Eye (tissue), 1 donor: ENCODE measurements around the gene ZNF563.
"Not testable (repeated sequence)": the region's sequence is repeated elsewhere in the genome, so short reads cannot be mapped to it uniquely, and the experiment has no call there.

Source experiments
- DNase-seq: peaks from one replicate; pipeline ENCODE4 v3.0.0-alpha.2; 2015

The ZNF563 gene

DNA sequence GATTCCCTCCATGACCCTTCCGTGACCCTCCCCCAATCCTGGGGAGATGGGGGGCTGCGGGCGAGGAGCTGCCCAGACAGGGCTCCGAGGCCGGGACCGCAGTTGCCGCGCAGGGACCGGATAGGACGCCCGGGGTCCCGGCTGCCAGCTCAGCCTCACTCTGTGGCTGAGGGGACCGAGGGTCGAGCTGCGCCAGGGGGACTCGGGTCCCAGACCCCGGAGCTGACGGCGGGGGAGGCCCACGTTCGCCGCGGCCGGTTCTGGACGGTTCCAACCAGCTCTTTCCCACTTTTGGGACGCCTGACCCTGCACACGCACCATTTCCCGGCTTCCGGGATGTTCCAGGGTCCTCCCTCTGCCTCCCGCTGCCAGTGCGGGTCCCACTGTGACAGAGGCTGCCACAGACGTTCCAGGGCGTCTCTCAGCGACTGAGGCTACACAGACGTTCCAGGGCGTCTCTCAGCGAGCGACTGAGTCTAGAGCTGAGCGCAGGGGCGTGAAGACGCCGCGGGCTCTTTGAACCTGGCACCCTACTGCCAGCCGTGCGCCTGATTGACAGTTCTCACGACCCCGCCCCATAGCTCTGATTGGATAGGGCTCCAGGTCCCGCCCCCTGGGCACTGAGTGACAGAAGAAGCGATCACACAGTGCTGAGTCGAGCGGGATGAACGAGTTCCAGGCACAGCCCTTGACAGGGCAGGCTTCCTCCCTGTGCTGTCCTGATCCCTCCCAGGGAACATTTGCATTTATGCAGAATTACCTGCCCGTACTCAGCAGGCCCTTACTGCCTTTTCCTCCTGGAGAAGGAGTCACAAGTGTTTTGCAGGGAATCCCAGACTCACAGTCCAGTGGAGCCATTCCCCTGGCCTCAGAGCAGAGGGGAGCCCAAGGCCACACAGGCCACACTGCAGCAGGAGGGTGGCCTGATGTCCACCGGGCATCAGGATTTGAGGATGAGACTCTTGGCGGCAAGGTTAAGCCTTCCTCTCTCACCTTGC, at the start of gene ZNF563:
Gene ZNF563, minus strand, starts transcription at position 472 of the 998 bp plus-strand sequence. Its CDS starts 151 bp downstream, at position 321.
- DNase-seq: peak; percentile 99

DNA sequence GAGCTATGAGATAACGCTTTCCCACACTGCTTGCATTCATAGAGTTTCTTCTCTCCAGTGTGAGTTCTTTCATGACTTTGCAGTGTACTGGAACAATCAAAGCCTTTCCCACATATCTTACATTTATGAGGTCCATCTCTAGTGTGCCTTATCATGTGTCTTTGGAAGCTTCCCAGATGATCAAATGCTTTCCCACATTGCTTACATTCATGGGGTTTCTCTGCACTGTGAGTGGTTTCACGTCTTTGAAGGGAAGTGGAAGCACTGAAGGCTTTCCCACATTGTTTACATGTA, 47.0 kb upstream of the ZNF563 start:
- DNase-seq: no peak

DNA sequence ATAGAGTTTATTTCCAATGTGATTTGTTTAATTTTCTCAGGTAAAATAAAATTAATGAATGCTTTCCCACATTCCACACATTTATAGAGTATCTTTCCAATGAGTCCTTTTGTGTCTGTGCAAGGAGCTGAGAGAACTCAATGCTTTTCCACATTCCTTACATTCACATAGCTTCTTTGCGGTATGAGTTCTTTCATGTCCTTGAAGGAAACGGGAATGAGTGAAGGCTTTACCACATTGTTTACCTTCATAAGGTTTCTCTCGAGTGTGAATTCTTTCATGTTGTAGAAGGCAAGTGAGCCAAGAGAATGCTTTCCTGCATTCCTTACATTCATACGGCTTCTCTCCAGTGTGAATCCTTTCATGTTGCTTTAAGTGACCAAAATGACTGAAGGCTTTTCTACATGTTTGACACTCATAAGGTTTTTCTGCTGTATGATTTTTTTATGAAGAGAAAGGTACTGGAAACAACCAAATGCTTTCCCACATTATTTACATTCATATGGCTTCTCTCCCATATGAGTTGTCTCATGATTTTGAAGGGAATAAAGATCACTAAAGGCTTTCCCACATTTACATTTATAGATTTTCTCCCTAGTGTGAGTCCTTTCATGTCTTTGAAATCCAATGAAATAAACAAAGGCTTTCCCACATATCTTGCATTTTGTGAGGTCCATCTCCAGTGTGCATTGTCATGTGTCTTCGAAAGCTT, 46.5 kb upstream of the ZNF563 start:
- DNase-seq: no peak

DNA sequence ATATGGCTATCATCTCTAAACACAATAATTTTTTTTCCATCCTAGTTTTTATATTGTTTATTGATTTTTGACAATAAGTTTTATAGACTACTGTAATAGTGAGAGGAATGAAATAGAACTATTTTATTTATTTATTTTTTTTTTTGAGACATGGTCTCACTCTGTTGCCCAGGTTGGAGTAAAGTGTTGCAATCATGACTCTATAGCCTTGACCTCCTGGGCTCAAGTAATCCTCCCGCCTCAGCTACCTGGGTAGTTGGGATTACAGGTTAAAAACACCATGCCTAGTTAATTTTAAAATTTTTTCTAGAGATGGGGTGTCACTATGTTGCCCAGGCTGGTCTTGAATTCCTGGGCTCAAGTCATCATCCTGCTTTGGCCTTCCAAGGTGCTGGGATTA, 40.6 kb upstream of the ZNF563 start:
- DNase-seq: no peak

DNA sequence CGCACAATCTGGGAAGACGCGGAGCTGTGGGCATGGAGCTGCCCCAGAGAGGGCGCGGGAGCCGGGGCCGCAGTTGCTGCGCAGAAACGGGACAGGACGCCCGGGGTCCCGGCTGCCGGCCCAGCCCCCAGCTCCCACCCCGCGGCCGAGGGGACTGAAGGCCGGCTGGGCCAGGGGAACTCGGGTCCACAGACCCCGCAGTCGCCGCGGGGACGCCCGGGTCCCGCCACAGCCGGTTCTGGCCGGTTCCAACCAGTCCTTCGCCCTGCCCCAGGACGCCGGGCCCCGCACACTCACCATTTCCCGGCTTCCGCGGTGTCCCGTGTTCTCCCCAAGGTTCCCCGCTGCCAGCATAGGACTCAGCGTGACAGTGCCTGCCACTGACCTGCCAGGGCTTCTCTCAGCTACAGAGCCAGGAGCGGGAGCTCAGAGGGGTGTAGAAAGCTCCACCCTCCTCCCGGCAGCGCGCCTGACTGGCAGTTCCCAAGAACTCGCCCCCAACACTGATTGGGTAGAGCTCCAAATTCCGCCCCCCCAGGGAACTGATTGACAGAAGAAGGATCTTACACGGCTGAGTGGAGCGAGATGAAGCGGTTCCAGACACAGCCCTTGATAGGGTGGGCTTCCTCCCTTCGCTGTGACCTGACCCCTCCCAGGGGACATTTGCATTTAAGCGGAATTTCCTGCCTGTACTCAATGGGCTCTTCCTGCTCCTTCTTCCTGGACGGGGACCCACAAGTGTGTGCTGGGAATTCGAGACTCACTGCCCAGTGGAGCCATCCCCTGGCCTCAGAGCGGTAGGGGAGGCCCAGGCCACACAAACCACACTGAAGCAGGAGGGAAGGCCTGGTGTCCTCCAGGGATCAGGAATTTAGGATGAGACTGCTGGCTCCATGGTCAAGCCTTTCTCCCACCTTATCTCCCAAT, 32.1 kb upstream of the ZNF563 start, which contains the start of gene ZNF442:
Gene ZNF442, minus strand, starts transcription at position 448 of the 927 bp plus-strand sequence. CDS start 2,052 bp downstream, outside the sequence.
- DNase-seq: peak; percentile 100

- DNase-seq: peak; percentile 42
Observed at GRCh38 chr19:12364391-12365235, 31.2 kb upstream of the ZNF563 start.

DNA sequence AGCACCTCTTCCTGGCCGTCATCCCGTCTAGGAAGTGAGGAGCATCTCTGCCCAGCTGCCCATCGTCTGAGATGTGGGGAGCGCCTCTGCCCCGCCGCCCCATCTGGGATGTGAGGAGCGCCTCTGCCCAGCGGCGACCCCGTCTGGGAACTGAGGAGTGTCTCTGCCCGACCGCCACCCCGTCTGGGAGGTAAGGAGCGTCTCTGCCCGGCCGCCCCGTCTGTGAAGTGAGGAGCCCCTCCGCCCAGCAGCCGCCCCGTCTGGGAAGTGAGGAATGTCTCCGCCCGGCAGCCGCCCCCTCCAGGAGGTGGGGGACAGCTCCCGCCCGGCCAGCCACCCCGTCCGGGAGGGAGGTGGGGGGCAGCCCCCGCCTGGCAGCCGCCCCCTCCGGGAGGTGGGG, 28.8 kb upstream of the ZNF563 start:
- not testable (repeated sequence) for DNase-seq

DNA sequence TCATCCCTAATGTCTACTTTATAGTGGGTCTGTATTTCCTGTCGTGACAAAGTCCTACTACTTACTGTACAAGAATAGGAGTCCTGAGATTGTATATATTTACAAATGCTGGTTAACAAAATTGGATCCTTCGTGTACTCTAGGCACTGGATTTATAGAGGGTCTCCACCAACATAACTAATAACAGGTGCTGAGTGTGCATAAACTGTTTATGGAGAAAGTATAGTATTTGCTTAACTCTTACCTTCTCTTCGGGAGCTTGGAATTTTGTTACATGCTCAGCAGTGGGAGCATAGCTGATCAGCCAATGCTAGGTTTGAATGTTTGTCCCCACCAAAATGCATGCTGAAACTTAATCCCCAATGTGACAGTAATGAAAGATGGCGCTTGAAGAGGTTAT, 19.9 kb upstream of the ZNF563 start:
- DNase-seq: no peak

DNA sequence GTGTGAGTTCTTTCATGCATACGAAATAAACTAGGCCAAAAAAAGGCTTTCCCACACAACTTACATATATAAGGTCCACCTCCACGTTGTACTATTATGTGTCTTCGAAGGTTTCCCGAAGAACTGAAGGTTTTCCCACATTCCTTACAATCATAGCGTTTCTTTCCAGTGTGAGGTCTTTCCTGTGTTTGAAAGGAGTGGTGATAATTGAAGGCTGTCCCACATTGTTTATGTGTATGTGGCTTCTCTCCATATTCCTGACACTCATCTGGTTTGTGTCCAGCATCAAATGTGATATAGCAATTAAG, 17.4 kb upstream of the ZNF563 start:
- no peak for DNase-seq

DNA sequence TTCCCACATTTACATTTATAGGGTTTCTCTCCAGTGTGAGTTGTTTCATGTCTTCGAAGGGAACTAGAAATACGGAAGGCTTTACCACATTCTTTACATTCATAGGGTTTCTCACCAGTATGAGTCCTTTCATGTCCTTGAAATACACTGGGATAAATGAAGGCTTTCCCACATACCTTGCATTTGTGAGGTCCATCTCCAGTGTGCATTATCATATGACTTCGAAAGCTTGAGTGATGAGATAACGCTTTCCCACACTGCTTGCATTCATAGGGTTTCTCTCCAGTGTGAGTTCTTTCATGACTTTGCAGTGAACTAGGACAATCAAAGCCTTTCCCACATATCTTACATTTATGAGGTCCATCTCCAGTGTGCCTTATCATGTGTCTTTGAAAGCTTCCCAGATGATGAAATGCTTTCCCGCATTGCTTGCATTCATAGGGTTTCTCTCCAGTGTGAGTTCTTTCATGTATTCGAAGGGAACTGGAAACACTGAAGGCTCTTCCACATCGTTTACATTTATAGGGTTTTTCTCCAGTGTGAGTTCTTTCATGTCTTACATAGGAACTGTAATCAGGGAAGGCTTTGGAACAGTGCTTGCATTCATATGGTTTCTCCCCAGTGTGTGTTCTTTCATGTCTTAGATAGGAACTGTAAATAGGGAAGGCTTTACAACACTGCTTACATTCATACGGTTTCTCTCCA, 16.9 kb upstream of the ZNF563 start:
- no peak for DNase-seq

DNA sequence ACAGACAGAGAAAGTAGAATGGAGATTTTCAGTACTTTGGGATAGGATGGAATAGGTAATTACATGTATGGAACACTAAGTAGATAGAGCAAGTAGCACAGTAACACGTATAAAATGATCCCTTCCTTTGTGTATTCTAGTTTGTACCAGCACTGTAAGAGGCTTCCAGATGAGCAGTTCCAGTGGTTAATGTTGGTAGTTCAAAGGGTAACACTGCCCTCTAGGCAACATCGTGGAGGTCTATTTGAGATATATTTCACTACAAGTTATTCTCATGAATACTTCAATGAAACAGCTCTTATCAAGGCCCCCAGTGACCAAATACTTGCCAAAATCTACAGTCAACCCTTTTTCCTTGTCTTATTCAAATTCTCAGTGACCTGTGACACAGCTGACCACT, 13.5 kb upstream of the ZNF563 start:
- DNase-seq: no peak

- DNase-seq: no peak
Observed at GRCh38 chr19:12345197-12345596, 11.8 kb upstream of the ZNF563 start.

- DNase-seq: no peak
Observed at GRCh38 chr19:12331211-12331941, 2.1 kb downstream of the ZNF563 start.

DNA sequence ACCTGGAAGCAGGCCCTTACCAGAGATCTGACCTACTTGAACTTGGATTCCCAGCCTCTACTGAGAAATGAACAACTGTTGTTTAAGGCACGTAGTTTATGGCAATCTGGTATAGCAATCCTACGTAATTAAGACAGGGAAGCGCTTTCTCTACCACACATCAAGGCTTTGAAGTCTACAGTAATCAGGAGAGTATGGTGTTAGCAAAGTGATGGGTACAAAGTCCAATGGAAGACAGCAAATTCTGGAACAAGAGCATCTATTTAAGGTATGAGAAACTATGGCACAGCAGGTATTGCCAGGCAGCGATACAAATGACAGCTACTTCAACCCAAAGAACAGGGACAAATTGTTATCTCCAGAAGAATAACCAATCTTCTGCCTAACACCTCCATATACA, 3.1 kb downstream of the ZNF563 start:
- DNase-seq: no peak

DNA sequence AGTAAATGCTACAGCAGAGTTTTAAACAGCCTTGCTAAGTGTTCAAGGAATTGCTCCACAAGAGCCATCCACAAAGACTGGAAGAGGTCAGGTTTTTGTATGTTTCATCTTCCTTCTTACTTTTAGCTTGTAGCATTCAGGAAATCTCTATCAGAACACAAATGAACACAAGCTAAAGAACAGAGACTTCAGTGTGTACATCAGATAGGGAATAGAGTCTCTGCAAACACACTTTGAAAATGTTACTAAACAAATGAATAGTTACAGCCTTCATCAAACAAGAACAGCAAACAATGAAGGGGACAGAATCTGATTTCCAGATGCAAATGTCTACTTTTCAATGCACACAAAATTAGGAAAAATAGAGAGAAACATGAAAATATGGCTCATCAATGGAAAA, 7.7 kb downstream of the ZNF563 start:
- no peak for DNase-seq

GRCh38 chr19:12318782-12319413, 14.5 kb downstream of the ZNF563 start:
- DNase-seq: no peak

DNA sequence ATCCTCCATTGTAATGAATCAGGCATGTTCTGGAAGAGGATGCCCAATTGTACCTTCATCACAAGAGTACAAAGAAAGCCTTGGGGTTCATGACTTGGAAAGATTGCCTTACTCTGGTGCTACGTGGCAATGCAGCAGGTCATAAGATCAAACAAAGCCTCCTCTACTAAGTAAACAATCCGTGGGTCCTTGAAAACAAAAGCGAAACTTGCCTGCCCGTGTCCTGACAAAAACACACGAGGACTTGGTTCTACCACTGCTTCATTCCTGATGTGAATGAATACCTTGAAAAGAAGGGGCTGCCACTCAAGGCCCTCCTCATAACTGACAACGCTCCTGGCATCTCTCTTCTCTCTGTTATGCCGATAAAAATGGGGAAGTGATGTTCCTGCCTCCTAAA, 18.9 kb downstream of the ZNF563 start:
- DNase-seq: no peak

DNA sequence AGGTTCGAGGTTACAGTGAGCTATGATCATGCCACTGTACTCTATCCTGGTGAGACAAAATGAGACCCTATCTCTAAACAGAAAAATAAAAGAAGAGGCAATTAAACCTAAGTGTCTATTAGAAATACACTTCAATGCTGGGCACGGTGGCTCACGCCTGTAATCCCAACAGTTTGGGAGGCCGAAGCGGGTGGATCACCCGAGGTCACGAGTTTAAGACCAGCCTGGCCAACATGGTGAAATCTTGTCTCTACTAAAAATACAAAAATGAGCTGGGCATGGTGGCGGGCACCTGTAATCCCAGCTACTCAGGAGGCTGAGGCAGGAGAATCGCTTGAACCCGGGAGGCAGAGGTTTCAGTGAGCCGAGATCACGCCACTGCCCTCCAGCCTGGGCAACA, 24.5 kb downstream of the ZNF563 start:
- not testable (repeated sequence) for DNase-seq

- DNase-seq: no peak
Observed at GRCh38 chr19:12295191-12295590, 38.2 kb downstream of the ZNF563 start.
